ENCODE results near the gene TCF7.

The TCF7 gene

DNA sequence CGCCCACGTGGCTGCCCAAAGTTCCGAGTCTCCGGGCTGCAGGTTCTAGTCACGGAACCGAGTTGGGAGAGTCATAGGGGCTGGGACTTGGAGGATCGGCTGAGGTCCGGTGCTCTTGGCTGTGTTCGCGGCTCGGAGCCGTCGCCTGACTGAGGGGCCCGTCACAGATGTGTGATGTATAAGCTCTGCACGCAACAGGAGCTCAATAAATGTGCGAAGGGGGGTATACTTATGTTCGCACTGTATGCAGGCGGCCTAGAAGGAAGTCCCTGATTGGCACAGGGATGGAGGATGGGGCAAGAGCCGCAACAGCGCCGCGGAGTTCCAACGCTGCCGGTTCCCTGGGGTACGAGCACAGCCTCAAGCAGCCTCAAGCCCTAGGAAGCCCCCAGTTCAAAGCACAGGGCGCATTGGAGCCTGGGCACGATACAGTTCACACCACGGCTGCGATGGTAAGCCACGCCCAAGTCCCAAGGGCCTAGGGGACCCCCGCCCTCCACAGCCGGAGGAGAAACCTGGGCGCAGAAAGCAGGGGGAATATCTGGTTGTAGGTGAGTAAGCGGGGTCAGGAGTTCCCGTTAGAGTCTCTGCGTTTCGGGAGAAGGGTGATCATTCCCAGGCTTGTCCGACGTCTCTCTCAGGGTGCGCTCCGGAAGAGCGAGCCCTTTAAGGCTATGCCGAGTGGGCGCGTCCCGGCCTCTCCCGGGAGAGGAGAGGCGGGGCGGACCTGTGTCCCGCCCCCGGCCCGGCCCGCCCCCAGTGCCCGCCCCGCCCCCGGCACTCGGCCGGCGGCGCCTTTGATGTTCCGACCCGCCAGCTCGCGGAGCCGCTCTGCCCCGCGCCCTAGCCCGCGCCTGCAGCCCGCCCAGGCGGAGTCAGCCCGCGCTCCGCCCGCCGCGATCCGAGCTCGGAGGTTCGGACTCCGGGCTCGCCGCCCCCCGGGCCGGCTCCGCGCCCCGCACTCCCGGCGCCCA is at the start of gene TCF7:
TSS of gene TCF7 (plus strand) at position 780 of the 974 bp plus-strand sequence. CDS start 226 bp downstream, outside the sequence.
- DNase-seq: peak; percentile 78 to 87

DNA sequence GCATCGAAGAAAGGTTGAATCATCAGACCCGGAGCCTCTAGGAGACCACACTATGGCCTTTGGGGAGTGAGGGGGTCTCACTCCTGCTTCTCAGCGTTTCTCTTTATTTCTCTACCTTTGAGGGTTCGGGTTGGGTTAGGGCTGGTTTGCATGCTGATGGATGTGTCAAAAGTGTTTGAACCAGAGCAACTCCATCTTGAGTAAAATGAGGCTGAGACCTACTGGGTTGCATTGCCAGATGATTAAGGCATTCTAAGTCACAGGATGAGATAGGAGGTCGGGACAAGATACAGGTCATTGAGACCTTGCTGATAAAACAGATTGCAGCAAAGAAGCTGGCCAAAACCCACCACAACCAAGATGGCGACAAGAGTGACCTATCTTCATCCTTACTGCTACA is 44.9 kb upstream of the TCF7 start:
- DNase-seq: no peak

DNA sequence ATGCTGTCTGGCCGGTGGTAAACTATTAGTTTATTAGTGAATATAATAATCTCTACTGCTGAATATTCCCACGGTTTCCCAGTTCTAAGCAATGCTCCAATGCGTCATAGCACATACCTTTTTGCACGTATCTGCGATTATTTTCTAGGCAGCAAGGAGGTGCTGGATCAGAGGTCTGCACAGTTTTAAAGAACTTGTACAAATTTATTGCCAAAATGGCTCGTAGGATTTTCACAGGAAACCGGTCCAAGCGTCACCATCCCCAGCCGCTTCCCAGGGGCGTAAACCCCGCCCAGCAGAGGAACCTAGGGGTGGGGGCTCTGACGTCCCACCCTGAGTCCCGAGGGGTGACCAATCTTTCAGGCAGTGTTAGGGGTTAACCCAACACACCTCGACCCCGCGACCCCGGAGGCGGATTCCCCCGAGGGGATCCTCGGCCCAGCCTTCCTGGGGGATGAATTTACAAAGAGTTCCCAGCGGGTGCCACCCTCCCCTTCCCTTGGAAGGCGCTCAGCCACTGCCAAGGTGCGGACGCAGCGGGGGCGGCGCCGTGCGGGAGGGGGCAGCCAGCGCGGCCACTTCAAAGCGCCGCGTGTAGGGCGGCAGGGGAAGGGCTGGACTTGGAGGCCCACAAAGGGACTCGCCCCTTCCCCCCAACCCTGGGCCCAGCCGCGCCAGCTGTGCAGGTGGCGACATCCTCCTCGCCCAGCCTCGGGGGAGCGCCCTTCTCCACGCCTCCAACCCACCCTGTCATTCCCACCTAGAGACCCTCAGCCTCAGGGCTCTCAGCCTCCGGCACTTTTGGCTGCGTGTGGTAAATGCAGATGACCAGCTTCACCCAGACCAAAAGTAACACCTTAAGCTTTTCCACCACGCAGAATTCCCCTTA is 43.5 kb upstream of the TCF7 start:
- DNase-seq: peak; percentile 12 to 51

DNA sequence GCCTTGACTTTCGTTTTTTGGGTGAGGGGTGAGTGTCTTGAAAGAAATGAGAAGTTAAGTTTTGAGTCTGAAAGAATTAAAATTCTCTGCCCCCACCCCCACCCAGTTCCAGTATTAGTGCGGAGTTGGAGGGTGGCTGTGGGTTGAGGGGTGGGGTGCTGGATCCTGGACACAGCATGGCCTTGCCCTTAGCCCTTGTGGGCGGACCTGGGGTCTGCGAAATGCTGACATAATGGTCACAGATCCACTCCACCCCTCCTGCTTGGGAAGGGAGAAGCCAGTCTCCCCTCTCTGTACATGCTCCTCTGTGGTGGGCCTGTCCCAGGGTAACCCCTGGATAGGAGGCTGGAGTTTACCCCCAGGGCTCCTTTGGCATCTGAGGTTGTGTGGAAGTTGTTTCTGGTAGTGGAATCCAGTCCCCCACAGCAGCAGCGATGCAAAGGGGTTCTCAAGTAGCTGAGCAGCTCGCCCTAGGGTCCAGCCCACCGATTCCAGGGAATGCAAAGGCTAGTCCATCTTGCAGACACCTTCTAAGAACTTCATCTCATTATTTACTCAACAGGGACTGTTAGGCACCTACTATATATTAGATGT is 42.8 kb upstream of the TCF7 start:
- DNase-seq: no peak

DNA sequence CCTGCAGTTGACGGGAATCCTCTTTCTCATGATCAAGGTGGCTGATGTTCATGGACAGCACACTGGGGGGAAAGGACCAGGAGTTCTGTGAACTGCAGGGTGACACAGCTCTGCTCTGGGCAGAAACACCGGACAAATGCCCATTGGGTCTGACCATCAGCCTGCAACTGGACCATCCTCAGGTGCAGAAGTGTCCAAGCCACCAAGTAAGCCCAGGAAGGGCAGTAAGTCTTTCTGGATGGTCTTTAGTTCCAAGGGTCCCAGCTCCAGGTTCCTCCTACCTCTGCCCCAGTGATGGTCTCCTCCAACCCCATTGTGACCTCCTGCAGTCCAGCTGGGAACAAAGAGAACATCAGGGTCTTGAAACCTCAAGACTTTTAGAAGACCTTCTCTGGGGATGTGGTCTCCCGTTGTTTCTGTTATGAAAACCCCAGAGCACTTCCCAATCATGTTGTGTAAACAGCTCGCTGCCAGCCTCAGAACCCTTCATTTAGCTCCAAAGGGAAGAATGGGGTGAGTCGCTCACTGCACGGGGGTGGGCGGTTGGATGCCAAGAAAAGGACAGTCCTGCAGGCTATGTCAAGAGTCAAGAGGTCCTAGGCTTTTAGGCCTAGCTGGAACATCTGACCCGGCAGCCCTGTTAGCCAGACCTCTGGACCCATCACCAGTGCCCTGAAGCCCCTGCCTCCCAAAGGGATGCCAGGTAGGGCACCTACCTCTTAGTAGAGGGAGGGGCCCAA is 41.8 kb upstream of the TCF7 start:
- no peak for DNase-seq

DNA sequence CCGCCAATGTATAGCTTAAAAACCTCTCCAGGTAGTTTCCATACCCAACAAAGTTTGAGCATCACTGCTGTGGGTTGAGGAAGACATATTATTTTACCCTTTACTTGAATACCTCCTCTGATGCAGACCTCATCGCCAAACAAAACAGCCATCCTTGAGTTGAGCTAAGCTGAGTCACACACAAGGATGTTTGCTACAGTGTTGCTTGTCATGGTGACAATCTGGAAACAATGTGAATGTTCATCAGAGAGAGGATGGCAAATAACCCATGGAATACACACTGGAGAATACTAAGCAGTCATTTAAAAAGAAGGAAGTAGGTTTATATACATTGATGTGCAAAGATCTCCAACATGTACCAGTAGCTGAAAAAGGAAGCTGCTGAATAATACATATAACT is 41.1 kb upstream of the TCF7 start:
- no peak for DNase-seq

DNA sequence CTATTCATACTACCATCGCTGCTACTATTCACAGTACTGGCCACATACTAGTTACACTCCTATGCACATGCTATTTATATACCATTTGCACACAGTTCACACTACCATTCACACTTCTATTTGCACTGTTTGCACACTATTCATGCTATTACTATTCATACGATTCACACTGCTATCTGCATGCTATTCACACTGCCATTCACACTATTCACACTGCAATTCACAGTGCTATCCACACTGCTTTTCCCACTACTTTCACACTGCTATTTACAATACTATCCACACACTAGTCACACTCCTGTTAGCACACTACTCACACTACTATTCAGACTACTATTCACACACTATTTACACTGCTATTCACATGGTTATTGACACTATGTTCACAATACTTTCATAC is 39.4 kb upstream of the TCF7 start:
- DNase-seq: no peak

DNA sequence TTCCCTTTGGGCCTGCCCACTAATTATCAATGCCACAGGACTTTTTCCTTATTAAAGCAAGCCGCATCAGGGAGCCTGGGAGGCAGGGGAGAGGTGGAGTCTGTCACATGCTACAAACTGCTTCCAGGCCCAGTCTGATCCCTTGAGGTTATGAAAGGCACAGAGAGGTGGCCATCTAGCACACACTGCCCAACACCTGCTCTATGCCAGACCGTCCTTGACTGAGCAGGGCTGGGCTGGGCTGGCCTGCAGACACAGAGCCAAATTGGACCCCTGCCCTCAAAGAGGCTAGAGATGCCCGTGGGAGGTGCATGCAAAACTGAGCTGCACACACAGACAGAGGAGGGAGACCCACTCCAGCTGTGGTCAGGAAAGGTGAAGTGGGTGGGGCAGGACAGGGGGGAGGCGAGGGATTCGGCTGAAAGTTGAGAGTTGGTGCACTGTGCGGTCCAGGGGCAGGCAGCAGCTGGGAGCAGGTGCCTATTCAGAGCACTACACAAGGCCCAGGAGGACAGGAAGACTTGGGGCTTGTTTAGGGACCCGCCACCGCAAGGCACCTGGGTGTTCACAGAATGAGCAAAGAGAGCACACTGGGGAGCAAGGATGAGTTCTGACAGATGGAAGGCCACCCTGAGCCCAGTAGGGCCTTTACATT is 36.4 kb upstream of the TCF7 start:
- DNase-seq: no peak

DNA sequence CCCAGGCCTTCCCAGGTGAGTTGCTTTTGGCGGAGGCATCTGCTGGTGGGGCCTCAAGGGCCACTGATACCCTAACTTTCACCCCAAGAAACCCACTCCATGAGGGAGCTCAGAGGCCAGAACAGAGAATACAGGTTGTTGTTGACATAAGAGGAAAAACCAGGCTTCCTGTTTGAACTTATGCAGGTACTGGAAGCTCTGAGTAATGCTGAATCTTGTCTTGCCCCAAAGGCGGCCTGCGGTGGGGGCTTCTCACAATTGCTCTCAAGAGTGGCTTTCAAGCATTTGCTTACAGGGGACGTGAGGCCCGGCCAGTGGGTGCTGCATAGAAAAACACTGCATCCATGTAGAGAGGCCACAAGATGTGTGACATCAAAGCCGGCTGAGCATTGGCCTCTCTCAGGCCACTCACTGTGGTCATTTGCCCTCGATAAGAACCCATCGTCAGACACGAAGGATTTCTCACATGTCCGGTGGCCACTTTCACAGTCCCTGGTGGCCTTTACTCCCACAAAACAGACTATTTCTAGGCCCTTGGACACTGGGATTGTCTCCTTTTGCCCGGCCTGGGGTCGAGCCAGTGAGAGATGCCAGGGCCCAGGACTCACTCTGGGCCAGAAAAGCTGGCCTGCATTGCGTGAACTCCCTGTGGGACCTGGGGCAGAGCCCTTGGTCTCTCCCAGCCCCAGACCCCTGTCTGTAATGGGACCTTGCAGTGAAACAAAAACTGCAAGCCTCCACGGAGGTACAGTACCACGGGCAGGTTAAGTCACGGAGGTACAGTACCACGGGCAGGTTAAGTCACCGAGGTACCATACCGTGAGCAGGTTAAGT is 34.5 kb upstream of the TCF7 start:
- DNase-seq: peak; percentile 42 to 50

DNA sequence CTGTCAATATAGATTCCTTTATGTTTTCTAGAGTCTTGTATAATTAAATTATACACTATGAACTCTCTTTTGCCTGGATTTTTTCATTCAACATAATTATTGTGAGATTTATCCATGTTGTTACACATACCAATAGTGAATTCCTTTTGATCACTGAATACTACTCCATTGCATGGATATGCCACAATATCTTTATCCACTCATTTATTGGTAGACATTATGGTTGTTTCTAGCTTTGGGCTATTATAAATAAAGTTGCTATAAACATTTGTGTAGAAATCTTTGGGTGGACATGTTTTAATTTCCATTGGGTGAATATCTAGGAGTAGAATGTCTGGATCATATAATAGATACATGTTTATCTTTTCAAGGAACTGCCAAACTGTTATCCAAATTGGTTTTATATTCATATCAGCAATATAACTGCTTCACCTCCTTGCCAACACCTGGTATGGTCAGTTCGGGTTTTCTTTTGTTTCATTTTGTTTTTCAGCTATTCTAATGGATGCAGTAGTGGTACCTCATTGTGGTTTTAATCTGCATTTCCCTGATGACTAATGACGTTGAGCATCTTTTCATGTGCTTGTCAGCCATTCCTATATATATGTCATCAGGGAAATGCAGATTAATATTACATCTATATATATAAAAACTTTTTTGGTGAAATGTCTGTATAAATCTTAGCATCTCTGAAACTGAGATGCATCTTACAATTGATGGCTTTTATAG is 32.1 kb upstream of the TCF7 start:
- DNase-seq: no peak

DNA sequence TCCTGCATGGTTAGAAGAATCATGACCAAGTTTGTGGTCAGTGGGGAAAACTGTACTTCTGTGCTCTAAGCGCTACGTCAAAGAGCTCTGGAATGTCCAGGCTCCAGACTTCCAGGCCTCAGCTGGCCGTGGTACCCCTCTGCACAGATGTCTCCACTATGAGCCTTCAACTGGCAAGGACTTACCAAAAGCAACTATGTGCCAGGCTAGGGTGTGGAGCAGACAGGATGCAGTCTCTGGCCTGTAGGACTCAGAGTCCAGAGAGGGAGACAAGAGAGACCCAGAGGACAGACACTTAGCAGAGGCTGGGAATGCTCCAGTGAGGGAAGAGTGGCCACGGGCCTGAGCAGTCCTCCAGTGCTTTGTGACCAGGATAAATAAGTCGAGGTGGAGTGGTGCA is 31.0 kb upstream of the TCF7 start:
- DNase-seq: no peak

DNA sequence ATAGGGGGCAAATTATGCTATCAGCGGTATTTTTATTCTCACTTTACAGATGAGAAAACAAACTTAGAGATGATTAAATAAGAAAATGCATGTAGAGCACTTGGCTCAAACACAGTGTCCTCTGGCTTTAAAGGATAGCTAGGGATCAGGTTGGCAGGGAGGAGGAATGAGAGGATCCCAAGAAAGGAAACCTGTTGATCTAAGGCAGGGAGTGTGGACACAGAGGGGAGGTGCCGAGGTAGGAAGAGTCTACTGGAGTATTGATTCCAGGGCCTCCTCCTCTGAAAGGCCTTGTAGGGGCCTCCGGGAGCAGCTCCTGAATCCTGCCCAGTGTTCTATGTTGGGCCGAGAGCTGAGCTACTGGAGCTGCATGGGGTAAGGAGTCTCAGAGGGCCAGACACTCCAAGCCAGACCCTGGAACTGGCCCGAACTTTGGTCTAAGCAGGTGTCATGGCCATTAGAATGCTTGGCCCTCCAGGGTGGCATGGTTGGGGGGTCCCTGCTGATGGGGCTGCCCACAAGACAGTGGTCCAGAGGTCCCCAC is 30.4 kb upstream of the TCF7 start:
- DNase-seq: no peak

DNA sequence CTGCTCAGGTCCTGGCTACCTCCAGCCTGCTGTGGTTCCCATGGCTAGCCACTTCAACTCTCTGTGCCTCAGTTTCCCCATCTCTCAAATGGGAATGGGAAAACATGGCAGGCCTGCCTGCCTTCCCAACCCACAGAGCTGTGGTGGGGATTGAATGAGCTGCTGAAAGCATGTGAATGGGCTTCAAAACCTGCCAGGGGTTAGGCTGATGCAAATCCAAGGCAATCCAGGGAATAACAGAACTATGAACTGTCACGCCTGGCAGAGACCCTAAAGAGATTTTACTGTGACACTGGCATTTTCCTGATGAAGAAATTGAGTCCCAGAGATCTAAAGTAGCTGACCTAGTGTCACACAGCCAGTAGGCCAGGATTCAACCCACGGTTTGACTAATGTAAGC is 29.9 kb upstream of the TCF7 start:
- no peak for DNase-seq

DNA sequence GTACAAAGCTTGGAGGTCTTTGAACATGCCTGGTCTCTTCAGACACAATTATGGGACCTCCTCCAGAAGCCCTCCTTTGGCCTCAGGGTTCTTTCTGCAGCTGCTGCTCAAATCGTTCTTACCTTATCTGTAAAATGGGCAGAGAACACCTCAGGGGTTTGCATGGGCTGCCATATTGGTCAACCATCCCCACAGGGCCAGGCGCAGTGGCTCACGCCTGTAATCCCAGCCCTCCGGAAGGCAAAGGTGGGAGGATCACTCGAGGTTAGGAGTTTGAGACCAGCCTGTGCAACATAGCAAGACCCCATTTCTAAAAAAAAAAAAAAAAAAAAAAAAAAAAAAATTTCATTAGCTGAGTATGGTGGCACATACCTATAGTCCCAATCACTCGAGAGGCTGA is 29.1 kb upstream of the TCF7 start:
- DNase-seq: no peak

DNA sequence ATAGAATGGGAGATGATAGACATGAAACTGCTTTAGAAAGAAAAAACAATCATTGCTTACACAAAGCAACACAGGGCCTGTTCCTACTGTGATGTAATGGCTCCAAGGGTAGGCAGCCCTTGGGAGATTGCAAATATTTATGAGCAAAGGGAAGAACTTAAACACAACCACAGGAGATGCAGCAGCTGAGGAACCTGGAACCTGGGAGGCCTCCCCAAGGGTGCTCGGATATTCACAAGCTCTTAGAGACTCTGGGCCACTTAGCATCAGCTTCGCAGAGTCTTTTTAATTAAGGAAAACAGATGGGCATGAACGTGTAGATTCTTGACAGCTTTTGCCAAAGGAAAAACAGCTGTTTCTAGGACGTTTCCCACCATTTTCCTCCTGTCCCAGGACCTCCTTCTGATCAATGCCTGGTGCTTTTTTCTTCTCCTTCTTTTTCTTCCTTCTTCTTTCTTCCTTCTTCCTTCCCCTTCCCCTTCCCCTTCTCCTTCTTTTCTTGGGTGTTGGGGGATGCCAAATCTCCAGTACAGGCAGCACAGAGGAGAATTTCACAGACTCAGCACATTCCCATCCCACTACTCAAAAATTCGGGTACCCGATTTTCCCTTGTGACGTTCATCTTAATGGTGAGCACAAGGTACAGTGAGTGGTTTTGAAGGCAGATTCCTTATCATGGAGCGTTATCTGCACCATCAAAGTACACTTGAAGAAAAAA is 28.1 kb upstream of the TCF7 start:
- no peak for DNase-seq

DNA sequence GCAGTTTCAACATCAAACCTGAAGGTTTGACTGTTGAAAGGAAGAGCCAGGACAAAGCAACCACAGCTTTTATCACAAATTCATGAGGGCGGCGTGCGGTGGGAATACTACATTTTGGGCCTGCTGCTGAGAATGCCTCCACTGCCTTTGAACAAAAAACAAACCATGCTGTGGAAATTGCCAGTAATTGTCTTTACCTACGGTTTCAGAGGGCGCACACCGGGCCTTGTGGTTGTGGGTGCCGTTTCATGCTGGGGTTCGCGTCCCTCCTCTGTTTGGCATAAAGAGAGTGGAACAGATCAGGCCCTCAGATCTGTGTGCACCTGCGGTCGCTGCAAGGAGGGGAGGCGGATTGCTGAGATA is 27.6 kb upstream of the TCF7 start:
- DNase-seq: peak; percentile 76 to 86

DNA sequence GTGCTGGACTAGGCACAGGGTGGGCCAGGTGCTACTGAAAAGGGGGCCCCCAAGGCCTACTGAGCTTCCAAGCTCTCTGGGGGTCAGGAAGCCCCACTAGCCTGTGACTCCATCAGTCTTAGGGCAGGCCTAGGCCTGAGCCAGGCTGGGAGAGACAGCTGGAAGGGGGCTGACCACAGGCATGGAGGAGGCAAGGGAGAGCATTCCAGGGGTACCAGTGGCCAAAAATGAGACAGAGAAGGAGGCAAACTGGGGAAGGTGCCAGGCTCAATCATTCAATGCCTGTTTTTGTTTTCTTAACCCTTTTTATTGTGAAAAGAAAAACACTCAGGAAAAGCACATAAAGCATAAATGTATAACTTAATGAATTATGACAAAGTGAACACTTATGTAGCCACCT is 26.2 kb upstream of the TCF7 start:
- DNase-seq: no peak

DNA sequence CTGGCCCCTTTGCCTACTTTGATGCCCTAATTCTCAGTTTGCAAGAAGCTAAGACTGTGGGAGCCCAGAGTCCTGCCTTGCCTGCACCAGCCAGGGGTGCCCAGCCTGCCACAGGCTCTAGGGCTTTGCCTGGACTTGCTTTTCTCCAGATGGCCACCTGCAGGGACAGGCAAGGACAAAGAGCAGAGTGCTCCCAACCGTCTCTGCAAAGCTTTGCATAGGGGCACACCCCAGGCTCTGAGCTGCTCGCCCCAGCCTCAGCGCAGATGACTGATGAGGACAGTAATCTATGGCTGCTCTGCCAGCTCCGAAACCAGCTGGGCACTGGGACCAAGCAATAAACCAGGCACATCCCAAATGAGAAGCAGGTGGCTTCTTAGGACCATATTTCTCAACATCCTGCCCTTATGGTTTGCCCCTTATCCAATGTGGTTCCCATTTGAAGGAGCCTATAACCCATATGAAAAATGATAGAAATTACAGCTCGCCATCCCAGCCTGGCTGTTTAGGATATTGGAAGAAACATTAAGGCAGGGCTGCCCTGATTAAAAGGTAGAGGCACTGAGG is 25.4 kb upstream of the TCF7 start:
- DNase-seq: no peak

DNA sequence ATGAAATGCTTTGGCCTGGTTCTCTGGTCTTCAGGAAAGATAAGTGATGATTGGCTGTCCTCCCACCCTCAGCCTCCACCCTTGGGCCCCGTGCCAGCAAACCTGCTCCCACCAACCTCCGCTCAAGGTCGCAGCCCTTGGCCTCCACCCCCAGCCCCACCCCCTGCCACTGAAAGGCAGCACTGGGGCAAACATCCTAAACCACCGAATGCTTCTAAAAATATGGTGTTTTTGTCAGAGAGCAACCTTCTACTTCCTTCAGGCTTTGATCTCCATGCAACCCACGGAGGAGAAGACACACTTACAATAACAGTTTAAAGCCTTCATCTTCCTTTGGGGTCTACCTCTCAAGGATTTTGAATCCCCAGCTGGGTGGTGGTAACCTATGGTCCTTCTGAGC is 24.0 kb upstream of the TCF7 start:
- DNase-seq: peak; percentile 41 to 64
